Upper lobe of left lung (tissue), 6 donors: Measurements from ENCODE around the gene RDH5. TPM values are rescaled to one million over a fixed set of nuclear protein-coding genes. Genes with fewer than 3 reads are reported as not detected.

Experiments
- ATAC-seq, 2 donors: fragments of 200-7000 bp; cut with Tn5 transposase; one replicate each; pipeline ENCODE4 v1.9.1; 2022; ENCODE audit warnings: mild to moderate bottlenecking in 2 of 2, moderate library complexity in 2 of 2; ENCODE audit not compliant: low FRiP score in 2 of 2
- DNase-seq, 2 donors: peaks; one replicate each; pipeline ENCODE4 v3.0.0-alpha.2; 2019 to 2020
- H3K27ac ChIP-seq, 4 donors: fragments of 200-600 bp; sonication (generic); one replicate each; pipeline ENCODE4 v1.5.1; 2016 to 2019
- H3K27me3 ChIP-seq, 4 donors: fragments of 200-600 bp; sonication (generic); one replicate each; pipeline ENCODE4 v1.5.1; 2017 to 2019
- H3K36me3 ChIP-seq, 4 donors: fragments of 200-600 bp; sonication (generic); one replicate each; pipeline ENCODE4 v1.5.1; 2016 to 2019
- H3K4me1 ChIP-seq, 4 donors: fragments of 200-600 bp; sonication (generic); one replicate each; pipeline ENCODE4 v1.5.1; 2018 to 2019
- H3K4me3 ChIP-seq, 4 donors: fragments of 200-600 bp; sonication (generic); one replicate each; pipeline ENCODE4 v1.5.1; 2017 to 2019; ENCODE audit warnings: mild to moderate bottlenecking in 2 of 4, moderate library complexity in 1 of 4
- H3K9me3 ChIP-seq, 4 donors: fragments of 200-600 bp; sonication (generic); one replicate each; pipeline ENCODE4 v1.5.1; 2018 to 2019
- EP300 ChIP-seq, 4 donors: sonication (generic); formaldehyde crosslinking; IDR thresholded peaks; one replicate each; pipeline ENCODE4 v1.5.1; 2017; ENCODE audit warnings: antibody characterized with exemption in 4 of 4, control low read depth in 2 of 4
- POLR2A ChIP-seq, 4 donors: fragments of 450-650 bp; IDR thresholded peaks; one replicate each; pipeline ENCODE4 v1.5.1; 2016 to 2017; ENCODE audit warnings: antibody characterized with exemption in 4 of 4, mild to moderate bottlenecking in 2 of 4
- POLR2AphosphoS5 ChIP-seq, 2 donors: sonication (generic); formaldehyde crosslinking; IDR thresholded peaks; one replicate each; pipeline ENCODE4 v1.5.1; 2017; ENCODE audit warnings: antibody characterized with exemption in 2 of 2
- WGBS, 2 donors: methylation state at CpG; one replicate each; pipeline ENCODE4 v1.1.5; 2017 to 2018; 5-methylcytosine and 5-hydroxymethylcytosine counted together
- total RNA-seq, 6 donors: library from RNA; depleted of rRNA in 4 of 6; stranded (reverse); fragments of >200 nt in 4 of 6; gene quantifications; one replicate each; pipeline versions ENCODE4 v1.1.0 to v1.2.1, GENCODE V29; 2016 to 2021
- TF ChIP-seq, protein P1 (sequence below), 6 experiments: fragments of 450-650 bp in 4 of 6; fragments of 200-600 bp in 2 of 6; sonication (generic) in 2 of 6; IDR thresholded peaks; one replicate each; pipeline ENCODE4 v1.5.1; 2016 to 2019; ENCODE audit warnings: antibody characterized with exemption in 6 of 6
- donor health status: DM: no; HTN: no; CAD: no; lungs with moderate emphysema.
- donor health status: DM: no; HTN: yes; CAD: no; lungs with severe emphysema.

RDH5 gene
- total RNA-seq, 6 donors from 2014 or later = 3.8 to 37.7 (median 5.6) TPM

DNA sequence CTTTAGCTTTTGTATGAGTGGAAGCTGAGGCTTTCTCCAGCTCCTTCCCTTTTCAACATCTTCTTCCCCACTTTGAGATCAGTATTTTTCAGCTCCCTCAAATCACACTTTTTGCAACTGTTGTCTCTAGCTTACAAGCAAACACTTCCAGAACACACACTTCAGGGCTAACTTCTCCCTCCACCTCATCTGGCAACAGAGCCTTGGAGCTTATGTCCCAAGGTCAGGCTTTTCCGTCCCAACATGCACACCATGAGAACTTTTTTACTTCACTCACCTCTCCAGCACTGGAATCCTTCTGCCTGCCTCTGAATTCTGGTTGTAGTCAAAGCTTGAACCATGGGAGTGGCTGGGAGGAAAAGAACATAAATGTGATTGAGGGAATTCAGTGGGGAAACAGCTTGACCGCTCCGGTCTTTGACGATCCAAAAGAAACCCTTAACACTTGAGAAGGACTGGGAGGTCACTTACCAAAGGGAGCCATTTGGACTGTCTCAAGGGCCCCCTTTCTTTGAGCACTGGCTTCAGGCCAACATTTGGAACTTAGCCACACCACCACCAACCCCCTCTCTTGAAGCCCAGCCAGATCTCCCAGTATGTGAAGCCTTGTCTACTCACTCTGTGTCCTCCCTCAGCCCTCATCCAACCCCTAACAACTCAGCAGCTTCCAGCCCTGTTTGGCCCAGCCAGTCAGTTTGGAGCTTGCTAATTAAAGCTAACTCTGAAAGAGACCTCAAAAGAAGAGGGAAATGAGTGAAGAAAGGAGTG, 8.2 kb upstream of the RDH5 start:
- H3K27ac ChIP-seq = peak overlapping the region in 1 of 4 donors; percentile 21
- no peaks in the 10 kb centered on the region for H3K27me3 ChIP-seq
- WGBS, 2 donors = 60 to 83% methylated on average over 4 of the region's 4 CpGs
- no peaks in the 10 kb centered on the region for H3K9me3 ChIP-seq
- DNase-seq = no peak
- TF ChIP-seq POLR2AphosphoS5 (IDR thresholded peaks at IDR 0.05) = no peak
- TF ChIP-seq EP300 (IDR thresholded peaks at IDR 0.05) = no peak
- no peak for TF ChIP-seq POLR2A (IDR thresholded peaks at IDR 0.05)
- TF ChIP-seq, protein P1, sequence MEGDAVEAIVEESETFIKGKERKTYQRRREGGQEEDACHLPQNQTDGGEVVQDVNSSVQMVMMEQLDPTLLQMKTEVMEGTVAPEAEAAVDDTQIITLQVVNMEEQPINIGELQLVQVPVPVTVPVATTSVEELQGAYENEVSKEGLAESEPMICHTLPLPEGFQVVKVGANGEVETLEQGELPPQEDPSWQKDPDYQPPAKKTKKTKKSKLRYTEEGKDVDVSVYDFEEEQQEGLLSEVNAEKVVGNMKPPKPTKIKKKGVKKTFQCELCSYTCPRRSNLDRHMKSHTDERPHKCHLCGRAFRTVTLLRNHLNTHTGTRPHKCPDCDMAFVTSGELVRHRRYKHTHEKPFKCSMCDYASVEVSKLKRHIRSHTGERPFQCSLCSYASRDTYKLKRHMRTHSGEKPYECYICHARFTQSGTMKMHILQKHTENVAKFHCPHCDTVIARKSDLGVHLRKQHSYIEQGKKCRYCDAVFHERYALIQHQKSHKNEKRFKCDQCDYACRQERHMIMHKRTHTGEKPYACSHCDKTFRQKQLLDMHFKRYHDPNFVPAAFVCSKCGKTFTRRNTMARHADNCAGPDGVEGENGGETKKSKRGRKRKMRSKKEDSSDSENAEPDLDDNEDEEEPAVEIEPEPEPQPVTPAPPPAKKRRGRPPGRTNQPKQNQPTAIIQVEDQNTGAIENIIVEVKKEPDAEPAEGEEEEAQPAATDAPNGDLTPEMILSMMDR (IDR thresholded peaks at IDR 0.05) = no peak
- H3K4me3 ChIP-seq = no peak overlapping the region
- H3K4me1 ChIP-seq = peaks cover 31 to 42% (median 35%) of the 10 kb centered on the region in 4 donors
- ATAC-seq = no peak
- H3K36me3 ChIP-seq = no peaks in the 10 kb centered on the region

DNA sequence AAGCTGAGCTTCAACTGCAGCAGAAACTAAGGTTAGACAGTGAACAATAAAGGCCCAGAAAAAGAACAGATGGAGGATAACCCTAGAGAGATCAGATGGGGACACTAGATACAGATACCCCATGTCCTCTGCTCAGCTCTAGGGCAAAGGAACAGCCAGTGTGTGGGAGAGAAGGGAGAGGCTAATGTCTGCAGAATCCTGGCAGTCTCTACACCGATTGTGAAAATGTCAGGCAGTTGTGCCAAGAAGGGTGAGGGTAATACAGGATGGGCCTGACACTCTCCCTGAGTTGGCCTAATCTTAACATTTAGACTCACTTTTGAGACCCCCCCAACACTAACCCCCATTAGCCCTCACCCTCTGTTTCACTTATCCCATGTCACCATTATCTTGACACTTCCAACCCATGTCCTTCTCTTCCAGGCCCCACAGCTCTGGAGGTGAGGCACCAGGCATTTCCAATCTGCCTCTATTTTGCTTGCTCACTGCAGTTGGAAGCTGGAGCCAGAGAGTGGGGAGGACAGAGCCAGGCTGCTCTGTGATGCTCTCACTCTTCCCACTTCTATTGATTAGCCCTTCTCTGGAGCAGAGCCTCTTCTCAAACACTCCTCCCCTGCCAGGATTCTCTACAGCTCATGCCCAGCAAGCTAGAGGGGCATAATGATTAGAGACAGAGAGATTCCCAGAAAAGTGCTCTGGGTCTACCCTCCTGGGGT, 7.3 kb upstream of the RDH5 start:
- Histone ChIP-seq H3K27me3 (no peaks in the 10 kb centered on the region), H3K4me1 (peaks cover 33 to 43% (median 35%) of the 10 kb centered on the region in 4 donors), H3K9me3 (no peaks in the 10 kb centered on the region), H3K4me3 (no peak overlapping the region), H3K27ac (peak overlapping the region in 1 of 4 donors; percentile 21), H3K36me3 (no peaks in the 10 kb centered on the region)
- WGBS, 2 donors = 27 to 56% methylated on average over 1 of the region's 1 CpG
- TF ChIP-seq POLR2A (IDR thresholded peaks at IDR 0.05) (no peak), EP300 (IDR thresholded peaks at IDR 0.05) (no peak), POLR2AphosphoS5 (IDR thresholded peaks at IDR 0.05) (no peak)
- TF ChIP-seq, protein P1 (IDR thresholded peaks at IDR 0.05) = no peak
- DNase-seq (no peak), ATAC-seq (no peak)

DNA sequence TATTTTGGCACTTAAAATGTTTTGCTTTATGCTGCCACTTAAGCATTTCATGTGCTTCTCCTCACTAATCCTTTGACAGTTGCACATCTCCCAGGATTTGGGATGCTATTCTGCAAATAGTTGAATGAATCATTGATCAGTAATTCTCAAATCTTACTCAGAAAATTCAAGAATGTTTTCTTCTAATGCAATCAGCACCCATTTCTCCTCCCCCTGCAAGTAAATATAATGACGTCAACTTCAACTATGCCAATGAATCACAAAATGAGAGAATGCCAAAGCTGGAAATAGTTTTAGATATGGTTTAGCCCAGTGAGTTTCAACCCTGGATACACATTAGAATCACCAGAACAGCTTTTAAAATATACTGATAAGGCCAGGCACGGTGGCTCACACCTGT, 6.5 kb upstream of the RDH5 start:
- no peak overlapping the region for H3K4me3 ChIP-seq
- no peaks in the 10 kb centered on the region for H3K27me3 ChIP-seq
- no peaks in the 10 kb centered on the region for H3K9me3 ChIP-seq
- ATAC-seq (no peak), DNase-seq (no peak)
- H3K36me3 ChIP-seq = no peaks in the 10 kb centered on the region
- WGBS, 2 donors = 86 to 87% methylated on average over 2 of the region's 2 CpGs
- peaks cover 31 to 43% (median 34%) of the 10 kb centered on the region in 4 donors for H3K4me1 ChIP-seq
- no peak overlapping the region for H3K27ac ChIP-seq
- TF ChIP-seq POLR2A (IDR thresholded peaks at IDR 0.05) (no peak), POLR2AphosphoS5 (IDR thresholded peaks at IDR 0.05) (no peak), EP300 (IDR thresholded peaks at IDR 0.05) (no peak)
- TF ChIP-seq, protein P1 (IDR thresholded peaks at IDR 0.05) = no peak

DNA sequence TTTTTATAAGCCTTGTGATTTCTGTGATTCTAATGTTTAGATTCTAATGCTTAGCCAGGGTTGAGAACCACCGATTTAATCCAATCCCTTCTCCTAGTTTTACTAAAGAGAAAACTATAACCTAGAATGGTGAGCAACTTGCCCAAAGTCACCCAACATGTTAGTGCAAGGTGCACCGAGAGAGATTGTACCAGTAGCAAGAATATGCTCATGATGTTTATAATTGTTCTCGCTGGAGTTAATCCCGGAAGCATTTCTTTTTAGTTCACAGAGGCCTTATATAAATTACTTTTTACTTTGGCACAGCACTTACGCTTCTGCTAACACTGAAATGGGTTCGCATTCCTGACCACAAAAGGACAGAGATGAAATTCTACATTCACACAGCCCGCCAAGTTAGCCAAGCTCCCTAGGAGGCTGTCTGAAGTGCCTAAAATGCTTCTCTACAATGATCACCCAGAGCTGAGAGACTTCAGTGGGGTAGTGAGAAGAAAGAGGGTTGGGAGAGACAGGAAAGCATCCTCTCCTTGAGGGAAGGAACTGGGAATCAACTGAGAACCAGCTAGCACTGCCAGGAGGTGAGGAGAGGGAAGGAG, 4.9 kb upstream of the RDH5 start:
- Histone ChIP-seq H3K27ac (peak overlapping the region; percentile 93 to 97 (median 94)), H3K4me3 (peak overlapping the region; percentile 78 to 97 (median 88)), H3K27me3 (no peaks in the 10 kb centered on the region), H3K4me1 (peaks cover 25 to 51% (median 36%) of the 10 kb centered on the region in 4 donors), H3K9me3 (no peaks in the 10 kb centered on the region), H3K36me3 (peaks cover 0 to 6% (median 2%) of the 10 kb centered on the region in 4 donors)
- WGBS, 2 donors = 57 to 63% methylated on average over 7 of the region's 7 CpGs
- no peak for ATAC-seq
- no peak for DNase-seq
- TF ChIP-seq POLR2AphosphoS5 (IDR thresholded peaks at IDR 0.05) = no peak
- TF ChIP-seq EP300 (IDR thresholded peaks at IDR 0.05) = no peak
- TF ChIP-seq POLR2A (IDR thresholded peaks at IDR 0.05) = no peak
- TF ChIP-seq, protein P1 (IDR thresholded peaks at IDR 0.05) = no peak
